Adrenal gland (tissue), 12 donors: ENCODE measurements around the gene METTL13. TPM values are rescaled to one million over a fixed set of nuclear protein-coding genes. Genes with fewer than 3 reads are reported as not detected.

Experiments used
- DNase-seq, 7 donors: peaks; one replicate each; pipeline ENCODE4 v3.0.0-alpha.2; 2019 to 2020
- H3K27ac ChIP-seq, 5 donors: fragments of 200-600 bp; sonication (generic) in 4 of 5; 1 replicate in 3 of 5; 2 replicates in 2 of 5; pipeline versions ENCODE4 v1.5.1 to v1.8.0; 2016 to 2020; ENCODE audit warnings: mild to moderate bottlenecking in 1 of 5
- H3K27me3 ChIP-seq: fragments of 200-600 bp; 2 replicates; pipeline ENCODE4 v1.8.0; 2021
- H3K36me3 ChIP-seq, 2 donors: fragments of 200-600 bp; replicated peaks in 1 of 2; 1 replicate in 1 of 2; 2 replicates in 1 of 2; pipeline versions ENCODE4 v1.5.1 to v1.8.0; 2018 to 2022
- H3K4me1 ChIP-seq, 2 donors: fragments of 200-600 bp; replicated peaks in 1 of 2; 1 replicate in 1 of 2; 2 replicates in 1 of 2; pipeline versions ENCODE4 v1.5.1 to v1.8.0; 2018 to 2021
- H3K4me3 ChIP-seq, 4 donors: fragments of 200-600 bp; sonication (generic) in 3 of 4; one replicate each; pipeline ENCODE4 v1.5.1; 2016 to 2018
- H3K9me3 ChIP-seq, 3 donors: fragments of 200-600 bp; sonication (generic) in 1 of 3; replicated peaks in 1 of 3; 1 replicate in 2 of 3; 2 replicates in 1 of 3; pipeline versions ENCODE4 v1.5.1 to v1.8.0; 2016 to 2021
- POLR2A ChIP-seq, 2 donors: fragments of 450-650 bp; IDR thresholded peaks; one replicate each; pipeline ENCODE4 v1.6.1; 2017; ENCODE audit warnings: antibody characterized with exemption in 2 of 2, mild to moderate bottlenecking in 2 of 2, moderate library complexity in 1 of 2
- WGBS, 4 donors: extraction: QIAGEN DNeasy Blood & Tissue Kit in 2 of 4; methylation state at CpG; one replicate each; pipeline versions ENCODE4 v1.1.5 to v1.1.7; 2013 to 2017; 5-methylcytosine and 5-hydroxymethylcytosine counted together
- intact Hi-C, 2 donors: fragments of 100-400 bp; cut with DNase I; formaldehyde crosslinking; loops; one replicate each; pipeline versions ENCODE4 v1.14.1 to v1.15.0; 2022 to 2023
- polyA plus RNA-seq, 3 donors: library from polyadenylated mRNA; stranded (reverse); fragments of 200-250 nt in 2 of 3; fragments of 350-450 nt in 1 of 3; fragmentation: Illumina TruSeq in 1 of 3; extraction: RNeasy Lipid Tissue Mini Kit (QIAGEN cat#74804) in 1 of 3; gene quantifications; one replicate each; pipeline ENCODE4 v1.2.3, GENCODE V29; 2013 to 2014
- total RNA-seq, 9 donors: library from RNA; depleted of rRNA in 4 of 9; stranded (reverse); fragments of >200 nt in 4 of 9; fragments of 120-200 nt in 1 of 9; fragmentation: NEBNext Ultra II Directional in 1 of 9; extraction: Animal tissue kit (Norgen Biotek cat#: 25700) in 1 of 9; gene quantifications; one replicate each; pipeline versions ENCODE4 v1.1.0 to v1.2.4, GENCODE V29; 2013 to 2023
- TF ChIP-seq, protein P1 (sequence below), 6 experiments: fragments of 450-650 bp in 4 of 6; fragments of 200-600 bp in 2 of 6; sonication (generic) in 1 of 6; IDR thresholded peaks; 1 replicate in 5 of 6; 2 replicates in 1 of 6; pipeline versions ENCODE4 v1.5.1 to v1.8.0; 2016 to 2021; ENCODE audit warnings: antibody characterized with exemption in 6 of 6, mild to moderate bottlenecking in 2 of 6, moderate library complexity in 1 of 6
- donor health status: healthy with polysubstance abuse.
- donor health status: Bipolar disorder and iron deficiency.
- donor health status: DM: yes; HTN: yes; CAD: no.
- donor health status: DM: no; HTN: no; CAD: no.
- donor health status: DM: no; HTN: no; CAD: no.
- donor health status: DM: yes; HTN: yes; CAD: no.

The METTL13 gene
- total and polyA plus RNA-seq, 12 donors, result 9.6 to 38.3 (median 29.6) TPM

- intact Hi-C loops, result no loop called here
Observed at GRCh38 chr1:171739656-171740055, 41.8 kb upstream of the METTL13 start.

GRCh38 chr1:171740356-171740863 is 41.0 kb upstream of the METTL13 start:
- DNase-seq, result no peak
- H3K27me3 ChIP-seq, result no peaks in the 10 kb centered on the region
- TF ChIP-seq POLR2A (IDR thresholded peaks at IDR 0.05), result no peak
- TF ChIP-seq, protein P1, sequence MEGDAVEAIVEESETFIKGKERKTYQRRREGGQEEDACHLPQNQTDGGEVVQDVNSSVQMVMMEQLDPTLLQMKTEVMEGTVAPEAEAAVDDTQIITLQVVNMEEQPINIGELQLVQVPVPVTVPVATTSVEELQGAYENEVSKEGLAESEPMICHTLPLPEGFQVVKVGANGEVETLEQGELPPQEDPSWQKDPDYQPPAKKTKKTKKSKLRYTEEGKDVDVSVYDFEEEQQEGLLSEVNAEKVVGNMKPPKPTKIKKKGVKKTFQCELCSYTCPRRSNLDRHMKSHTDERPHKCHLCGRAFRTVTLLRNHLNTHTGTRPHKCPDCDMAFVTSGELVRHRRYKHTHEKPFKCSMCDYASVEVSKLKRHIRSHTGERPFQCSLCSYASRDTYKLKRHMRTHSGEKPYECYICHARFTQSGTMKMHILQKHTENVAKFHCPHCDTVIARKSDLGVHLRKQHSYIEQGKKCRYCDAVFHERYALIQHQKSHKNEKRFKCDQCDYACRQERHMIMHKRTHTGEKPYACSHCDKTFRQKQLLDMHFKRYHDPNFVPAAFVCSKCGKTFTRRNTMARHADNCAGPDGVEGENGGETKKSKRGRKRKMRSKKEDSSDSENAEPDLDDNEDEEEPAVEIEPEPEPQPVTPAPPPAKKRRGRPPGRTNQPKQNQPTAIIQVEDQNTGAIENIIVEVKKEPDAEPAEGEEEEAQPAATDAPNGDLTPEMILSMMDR (IDR thresholded peaks at IDR 0.05), result no peak
- peaks cover 27 to 37% of the 10 kb centered on the region in 2 donors for H3K4me1 ChIP-seq
- no peaks in the 10 kb centered on the region for H3K9me3 ChIP-seq
- peak overlapping the region in 1 of 4 donors; percentile 73 for H3K4me3 ChIP-seq
- no peak overlapping the region for H3K27ac ChIP-seq
- 53 to 70% (median 65%) methylated on average over 2 of the region's 2 CpGs for WGBS, 4 donors
- intact Hi-C loops, result no loop called here
- H3K36me3 ChIP-seq, result peaks cover 0 to 14% of the 10 kb centered on the region in 2 donors

More at GRCh38 chr1:171739656-171740055, 41.8 kb upstream of the METTL13 start:
- DNase-seq, result no peak
- H3K9me3 ChIP-seq, result no peaks in the 10 kb centered on the region
- TF ChIP-seq POLR2A (IDR thresholded peaks at IDR 0.05), result no peak
- TF ChIP-seq, protein P1 (IDR thresholded peaks at IDR 0.05), result no peak
- 78 to 84% (median 80%) methylated on average over 2 of the region's 2 CpGs for WGBS, 4 donors
- no peaks in the 10 kb centered on the region for H3K27me3 ChIP-seq
- peaks cover 0 to 14% of the 10 kb centered on the region in 2 donors for H3K36me3 ChIP-seq
- no peak overlapping the region for H3K4me3 ChIP-seq
- peak overlapping the region in 1 of 5 donors; percentile 27 for H3K27ac ChIP-seq
- peaks cover 27 to 37% of the 10 kb centered on the region in 2 donors for H3K4me1 ChIP-seq

- H3K4me1 ChIP-seq, result peaks cover 27 to 37% of the 10 kb centered on the region in 2 donors
- H3K9me3 ChIP-seq, result no peaks in the 10 kb centered on the region
- 1 to 2% (median 2%) methylated on average over 28 of the region's 28 CpGs for whole genome bisulfite sequencing, 4 donors
- H3K27ac ChIP-seq, result peak overlapping the region; percentile 84 to 98 (median 95)
- H3K27me3 ChIP-seq, result no peaks in the 10 kb centered on the region
- H3K4me3 ChIP-seq, result peak overlapping the region; percentile 17 to 93 (median 82)
- peak; percentile 32 to 77 (median 53) for DNase-seq
- peaks cover 0 to 9% of the 10 kb centered on the region in 2 donors for H3K36me3 ChIP-seq
- intact Hi-C loops, result no loop called here
- TF ChIP-seq, protein P1 (IDR thresholded peaks at IDR 0.05), result peak in 3 of 6 experiments; percentile 2 to 30 (median 10)
- TF ChIP-seq POLR2A (IDR thresholded peaks at IDR 0.05), result no peak
Observed at GRCh38 chr1:171740987-171741871, 40.2 kb upstream of the METTL13 start.

GRCh38 chr1:171741872-171742576 is 39.4 kb upstream of the METTL13 start, which contains the start of gene VAMP4:
VAMP4 (minus strand) TSS chr1:171742065; CDS start chr1:171738414, 3,651 bp downstream.
- Histone ChIP-seq H3K9me3 (no peaks in the 10 kb centered on the region), H3K27ac (peak within 1 kb of the TSS; percentile 84 to 98 (median 95)), H3K4me1 (peaks cover 27 to 37% of the 10 kb centered on the region in 2 donors), H3K36me3 (peaks cover 0 to 1% of the 10 kb centered on the region in 2 donors), H3K27me3 (no peaks in the 10 kb centered on the region), H3K4me3 (peak within 1 kb of the TSS; percentile 25 to 93 (median 82))
- 0 to 1% (median 0%) methylated on average over 30 to 57 of the region's 57 CpGs for WGBS, 4 donors
- peak; percentile 85 to 93 (median 89) for DNase-seq
- peak; percentile 72 to 94 for TF ChIP-seq POLR2A (IDR thresholded peaks at IDR 0.05)
- TF ChIP-seq, protein P1 (IDR thresholded peaks at IDR 0.05), result peak in 2 of 6 experiments; percentile 6 to 25
- intact Hi-C loops, result no loop called here
